Measurements from ENCODE around the gene ACD.

ACD gene

DNA sequence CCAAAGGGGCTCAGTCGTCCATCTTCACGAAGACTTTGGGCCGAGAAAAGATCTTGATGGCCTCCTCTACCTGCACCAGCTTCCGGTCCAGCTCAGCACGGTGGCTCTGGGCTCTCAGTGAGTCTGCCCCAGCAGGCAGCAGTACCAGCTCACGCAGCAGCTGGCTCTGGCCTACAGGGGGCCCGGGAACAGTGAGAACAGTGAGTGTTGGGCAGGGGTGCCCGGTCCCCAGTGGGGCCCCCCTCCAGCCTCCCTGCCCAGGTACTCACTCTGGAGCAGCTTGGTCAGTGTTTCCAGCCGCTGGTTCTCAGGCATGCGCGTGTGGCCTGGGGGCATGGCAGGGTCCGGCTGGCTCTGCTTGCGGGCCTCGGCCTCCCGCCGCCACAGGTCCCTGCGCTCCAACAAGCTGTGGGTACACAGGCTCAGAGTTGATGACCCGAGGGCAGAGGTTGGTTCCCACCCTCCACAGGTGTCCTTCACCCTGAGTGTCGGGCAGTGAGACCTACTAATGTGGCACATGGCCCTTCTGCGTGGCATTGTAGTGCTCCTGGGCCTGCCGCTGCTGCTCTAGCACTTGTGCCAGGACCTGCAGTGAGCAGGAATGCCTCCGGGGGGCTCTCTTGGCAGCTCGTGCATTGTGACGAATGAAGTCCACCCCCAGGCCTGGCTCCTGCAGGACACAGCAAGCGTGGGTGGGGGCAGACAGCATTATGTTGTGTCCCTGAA, 3.3 kb upstream of the ACD start:
- H3K4me3 ChIP-seq (ENCODE audit: low read length) = no peak overlapping the region
- no peak overlapping the region for H2AFZ ChIP-seq (ENCODE audit: low read depth, low read length)
- H3K36me3 ChIP-seq (ENCODE audit: insufficient read depth, low read length) = peaks cover 24% of the 10 kb centered on the region
- no peaks in the 10 kb centered on the region for H3K9me3 ChIP-seq (ENCODE audit: low read length)
- H3K27me3 ChIP-seq (ENCODE audit: insufficient read depth, low read length) = no peaks in the 10 kb centered on the region
- peaks cover 35% of the 10 kb centered on the region for H3K4me1 ChIP-seq (ENCODE audit: insufficient read depth, low read length)

DNA sequence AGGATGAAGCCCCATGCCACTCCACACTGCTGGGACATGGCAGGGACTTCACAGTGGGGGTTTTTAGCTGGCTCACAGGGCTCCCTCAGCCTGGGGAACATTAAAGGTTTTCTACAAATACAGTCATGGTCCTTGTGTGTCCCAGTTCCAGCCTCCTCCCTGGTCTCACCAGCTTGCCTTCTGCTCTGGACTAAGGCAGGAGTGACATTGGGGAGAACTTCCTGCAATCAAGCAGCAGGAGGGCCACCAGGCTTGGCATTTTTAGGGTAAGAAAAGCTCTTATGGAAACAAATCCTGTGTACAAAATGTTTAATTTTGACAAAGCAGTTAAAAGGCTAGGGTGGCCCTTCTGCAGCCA, 2.6 kb upstream of the ACD start:
- Histone ChIP-seq H3K9me3 (ENCODE audit: low read length) (no peaks in the 10 kb centered on the region), H3K4me1 (ENCODE audit: insufficient read depth, low read length) (peaks cover 32% of the 10 kb centered on the region), H3K36me3 (ENCODE audit: insufficient read depth, low read length) (peaks cover 26% of the 10 kb centered on the region), H2AFZ (ENCODE audit: low read depth, low read length) (no peak overlapping the region), H3K27me3 (ENCODE audit: insufficient read depth, low read length) (no peaks in the 10 kb centered on the region), H3K4me3 (ENCODE audit: low read length) (no peak overlapping the region)

DNA sequence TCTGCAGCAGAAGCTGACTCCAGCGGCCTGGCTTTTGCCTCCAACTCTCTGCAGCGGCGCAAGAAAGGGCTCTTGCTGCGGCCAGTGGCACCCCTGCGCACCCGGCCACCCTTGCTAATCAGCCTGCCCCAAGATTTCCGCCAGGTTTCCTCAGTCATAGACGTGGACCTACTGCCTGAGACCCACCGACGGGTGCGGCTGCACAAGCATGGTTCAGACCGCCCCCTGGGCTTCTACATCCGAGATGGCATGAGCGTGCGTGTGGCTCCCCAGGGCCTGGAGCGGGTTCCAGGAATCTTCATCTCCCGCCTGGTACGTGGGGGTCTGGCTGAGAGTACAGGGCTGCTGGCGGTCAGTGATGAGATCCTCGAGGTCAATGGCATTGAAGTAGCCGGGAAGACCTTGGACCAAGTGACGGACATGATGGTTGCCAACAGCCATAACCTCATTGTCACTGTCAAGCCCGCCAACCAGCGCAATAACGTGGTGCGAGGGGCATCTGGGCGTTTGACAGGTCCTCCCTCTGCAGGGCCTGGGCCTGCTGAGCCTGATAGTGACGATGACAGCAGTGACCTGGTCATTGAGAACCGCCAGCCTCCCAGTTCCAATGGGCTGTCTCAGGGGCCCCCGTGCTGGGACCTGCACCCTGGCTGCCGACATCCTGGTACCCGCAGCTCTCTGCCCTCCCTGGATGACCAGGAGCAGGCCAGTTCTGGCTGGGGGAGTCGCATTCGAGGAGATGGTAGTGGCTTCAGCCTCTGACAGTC, 2.0 kb upstream of the ACD start:
- Histone ChIP-seq H3K9me3 (ENCODE audit: low read length) (no peaks in the 10 kb centered on the region), H3K27me3 (ENCODE audit: insufficient read depth, low read length) (no peaks in the 10 kb centered on the region), H3K36me3 (ENCODE audit: insufficient read depth, low read length) (peaks cover 26% of the 10 kb centered on the region), H2AFZ (ENCODE audit: low read depth, low read length) (no peak overlapping the region), H3K4me3 (ENCODE audit: low read length) (peak overlapping the region; percentile 76), H3K4me1 (ENCODE audit: insufficient read depth, low read length) (peaks cover 27% of the 10 kb centered on the region)

DNA sequence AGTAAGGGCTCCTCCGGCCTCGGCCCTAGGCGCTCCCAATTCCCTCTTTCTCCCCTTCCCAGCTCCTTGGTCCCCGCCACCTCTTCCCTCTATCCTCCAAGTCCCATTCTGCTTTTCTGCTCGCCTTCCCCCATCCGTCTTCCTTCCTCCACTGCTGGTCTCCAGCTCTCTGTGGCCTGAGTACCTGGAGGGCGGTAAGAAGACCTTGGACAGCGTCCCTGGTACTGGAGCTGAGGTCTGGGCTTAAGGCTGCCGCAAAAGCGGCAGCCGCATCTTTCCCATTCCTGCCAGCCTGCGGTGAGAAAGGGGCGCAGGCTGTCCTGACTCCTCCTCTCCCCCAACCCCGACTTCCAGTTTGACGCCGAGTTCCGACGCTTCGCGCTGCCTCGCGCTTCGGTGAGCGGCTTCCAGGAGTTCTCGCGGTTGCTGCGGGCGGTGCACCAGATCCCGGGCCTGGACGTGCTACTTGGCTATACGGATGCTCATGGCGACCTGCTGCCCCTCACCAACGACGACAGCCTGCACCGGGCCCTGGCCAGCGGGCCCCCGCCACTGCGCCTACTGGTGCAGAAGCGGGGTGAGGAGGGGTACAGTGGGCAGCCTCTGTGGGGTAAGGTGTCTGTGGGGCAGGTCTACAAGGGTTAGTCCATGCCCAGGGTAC, 1.2 kb upstream of the ACD start:
- H3K9me3 ChIP-seq (ENCODE audit: low read length) = no peaks in the 10 kb centered on the region
- peak overlapping the region; percentile 76 for H3K4me3 ChIP-seq (ENCODE audit: low read length)
- H2AFZ ChIP-seq (ENCODE audit: low read depth, low read length) = peak overlapping the region; percentile 64
- peaks cover 25% of the 10 kb centered on the region for H3K4me1 ChIP-seq (ENCODE audit: insufficient read depth, low read length)
- no peaks in the 10 kb centered on the region for H3K27me3 ChIP-seq (ENCODE audit: insufficient read depth, low read length)
- H3K36me3 ChIP-seq (ENCODE audit: insufficient read depth, low read length) = peaks cover 30% of the 10 kb centered on the region

DNA sequence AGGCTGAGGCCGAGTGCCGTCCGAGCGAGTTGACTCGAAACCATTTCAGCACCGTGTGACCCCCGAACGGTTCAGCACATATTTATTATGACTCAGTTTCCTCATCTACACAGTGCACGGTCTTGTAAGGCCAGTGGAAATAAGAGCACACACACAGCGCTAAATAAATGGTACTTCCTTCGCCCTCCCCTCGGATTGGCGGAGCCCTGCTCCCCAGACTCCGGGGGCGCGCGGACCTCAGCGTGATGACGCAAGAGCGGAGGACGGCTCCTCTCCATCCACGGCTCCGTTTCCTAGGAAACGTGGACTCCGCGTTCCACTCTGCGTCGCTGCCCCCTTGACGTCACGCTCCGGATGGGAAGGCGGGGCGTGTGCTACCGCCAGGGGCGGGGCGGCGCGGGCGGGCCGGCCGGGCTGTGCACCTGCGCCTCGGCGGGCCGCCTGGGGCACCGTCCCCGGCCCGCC, 536 bp upstream of the ACD start, which contains the start of gene PARD6A:
PARD6A (plus strand) TSS at position 397 of the 465 bp plus-strand sequence. CDS start 79 bp downstream, outside the sequence.
- peaks cover 21% of the 10 kb centered on the region for H3K4me1 ChIP-seq (ENCODE audit: insufficient read depth, low read length)
- H3K36me3 ChIP-seq (ENCODE audit: insufficient read depth, low read length) = peaks cover 30% of the 10 kb centered on the region
- H3K27me3 ChIP-seq (ENCODE audit: insufficient read depth, low read length) = no peaks in the 10 kb centered on the region
- no peaks in the 10 kb centered on the region for H3K9me3 ChIP-seq (ENCODE audit: low read length)
- peak within 1 kb of the TSS; percentile 76 for H3K4me3 ChIP-seq (ENCODE audit: low read length)
- H2AFZ ChIP-seq (ENCODE audit: low read depth, low read length) = peak within 1 kb of the TSS; percentile 64

DNA sequence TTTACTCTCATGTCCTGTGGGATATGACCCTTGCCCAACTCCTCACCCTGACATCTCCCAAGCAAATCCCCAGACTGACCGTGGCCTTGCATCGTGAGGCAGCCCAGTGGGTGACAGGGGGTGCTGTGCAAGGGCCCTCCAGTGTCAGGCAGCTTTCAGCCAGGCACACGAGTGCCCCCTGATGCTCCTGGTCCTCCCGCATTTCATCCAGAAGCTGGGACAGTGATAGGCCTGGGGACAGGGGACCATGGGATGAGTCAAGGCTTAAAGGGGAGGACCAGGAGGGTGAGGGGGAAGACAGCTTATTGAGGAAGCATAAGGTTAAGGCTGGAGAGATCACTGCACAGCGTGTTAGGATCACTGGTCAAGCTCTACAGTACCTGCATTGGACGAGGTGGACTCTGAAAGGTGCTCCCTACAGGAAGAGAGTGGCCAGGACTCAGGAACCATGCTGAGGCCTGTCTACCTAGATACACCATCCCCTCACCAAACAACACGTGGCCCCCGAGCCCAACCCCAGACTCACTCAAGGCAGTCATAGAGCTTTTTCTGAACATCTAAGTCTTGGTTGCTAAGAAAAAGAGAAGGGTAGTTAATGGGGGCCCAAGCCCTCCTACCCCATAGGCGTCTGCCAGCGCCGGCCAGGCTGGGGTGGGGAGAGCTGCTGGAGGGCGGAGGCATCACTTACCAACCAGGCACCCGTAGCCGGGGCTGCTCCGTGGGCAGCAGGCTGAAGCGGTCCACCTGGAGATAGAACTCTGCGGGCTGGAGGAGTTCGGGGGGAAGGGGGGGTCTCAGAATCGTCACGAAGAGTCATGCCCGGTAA, 998 bp downstream of the ACD start:
- Histone ChIP-seq H3K4me3 (ENCODE audit: low read length) (peak overlapping the region; percentile 76), H3K4me1 (ENCODE audit: insufficient read depth, low read length) (peaks cover 20% of the 10 kb centered on the region), H2AFZ (ENCODE audit: low read depth, low read length) (no peak overlapping the region), H3K9me3 (ENCODE audit: low read length) (no peaks in the 10 kb centered on the region), H3K36me3 (ENCODE audit: insufficient read depth, low read length) (peaks cover 27% of the 10 kb centered on the region), H3K27me3 (ENCODE audit: insufficient read depth, low read length) (peaks cover 4% of the 10 kb centered on the region)

DNA sequence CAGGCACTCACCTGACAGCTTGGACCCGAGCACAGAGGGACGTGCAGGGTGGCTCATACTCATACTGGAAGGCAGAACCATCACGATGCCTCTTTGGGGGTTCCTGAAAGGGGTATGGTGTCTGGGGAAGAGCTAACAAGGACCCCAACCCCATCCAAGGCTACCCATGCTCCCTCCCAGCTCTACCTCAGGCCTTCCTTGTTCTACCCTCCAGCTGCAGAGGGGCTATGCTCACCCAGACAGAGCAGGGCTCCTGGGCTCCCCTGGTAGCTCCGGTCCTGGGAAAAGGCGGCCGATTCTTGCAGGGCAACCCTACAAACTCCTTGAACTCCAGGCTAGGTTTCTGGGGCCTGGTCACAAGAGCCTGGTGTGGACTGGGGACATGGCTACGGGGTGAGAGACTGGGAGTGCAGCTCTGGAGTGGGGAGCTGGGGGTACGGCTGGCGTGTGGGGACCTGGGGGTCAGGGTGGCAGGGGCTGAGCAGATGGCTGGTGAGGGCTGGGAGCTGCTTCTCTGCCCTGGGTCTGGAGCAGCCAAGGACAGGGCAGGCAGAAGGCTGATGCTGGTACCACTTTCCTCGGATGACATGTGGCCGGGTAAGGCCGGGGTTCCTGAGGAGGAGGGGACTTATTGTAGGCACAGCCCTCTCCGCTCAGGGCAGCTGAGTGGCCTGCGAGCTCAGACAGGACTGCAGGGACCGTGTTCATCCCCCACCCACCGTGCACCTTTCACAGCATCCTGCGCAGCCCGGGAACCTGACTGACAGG, 2.1 kb downstream of the ACD start:
- peaks cover 4% of the 10 kb centered on the region for H3K27me3 ChIP-seq (ENCODE audit: insufficient read depth, low read length)
- H3K4me3 ChIP-seq (ENCODE audit: low read length) = no peak overlapping the region
- H3K9me3 ChIP-seq (ENCODE audit: low read length) = no peaks in the 10 kb centered on the region

DNA sequence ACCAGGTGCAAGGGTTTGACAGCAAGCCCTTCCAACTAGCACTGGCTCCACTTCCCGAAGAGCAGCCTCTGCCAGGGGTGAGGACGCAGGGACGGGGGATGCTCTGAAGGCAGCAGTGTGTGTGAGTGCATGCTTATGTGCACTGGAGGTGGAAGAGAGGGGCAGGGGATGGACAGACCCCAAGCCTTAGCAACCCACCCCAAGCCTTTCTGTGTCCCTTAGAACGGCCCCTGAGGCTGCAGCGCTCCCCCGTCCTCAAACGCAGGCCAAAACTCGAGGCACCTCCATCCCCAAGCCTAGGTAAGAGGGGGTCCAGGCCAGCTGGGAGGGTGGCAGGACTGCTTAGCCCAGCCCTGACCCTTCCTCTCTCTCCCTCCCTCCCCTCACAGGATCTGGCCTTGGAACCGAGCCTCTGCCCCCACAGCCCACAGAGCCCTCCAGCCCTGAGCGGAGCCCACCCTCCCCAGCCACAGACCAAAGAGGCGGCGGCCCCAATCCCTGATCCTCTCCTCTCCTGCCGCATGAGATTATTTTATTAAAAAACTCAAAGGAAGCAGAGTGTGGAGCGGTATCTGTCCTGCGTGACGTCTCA, 2.9 kb downstream of the ACD start:
- Histone ChIP-seq H3K36me3 (ENCODE audit: insufficient read depth, low read length) (peaks cover 9% of the 10 kb centered on the region), H3K27me3 (ENCODE audit: insufficient read depth, low read length) (peaks cover 4% of the 10 kb centered on the region), H3K4me3 (ENCODE audit: low read length) (no peak overlapping the region), H3K4me1 (ENCODE audit: insufficient read depth, low read length) (peaks cover 30% of the 10 kb centered on the region), H2AFZ (ENCODE audit: low read depth, low read length) (no peak overlapping the region), H3K9me3 (ENCODE audit: low read length) (no peaks in the 10 kb centered on the region)

More for the DNA sequence above, 2.1 kb downstream of the ACD start:
- Histone ChIP-seq H2AFZ (ENCODE audit: low read depth, low read length) (no peak overlapping the region), H3K4me1 (ENCODE audit: insufficient read depth, low read length) (peaks cover 30% of the 10 kb centered on the region), H3K36me3 (ENCODE audit: insufficient read depth, low read length) (peaks cover 17% of the 10 kb centered on the region)

DNA sequence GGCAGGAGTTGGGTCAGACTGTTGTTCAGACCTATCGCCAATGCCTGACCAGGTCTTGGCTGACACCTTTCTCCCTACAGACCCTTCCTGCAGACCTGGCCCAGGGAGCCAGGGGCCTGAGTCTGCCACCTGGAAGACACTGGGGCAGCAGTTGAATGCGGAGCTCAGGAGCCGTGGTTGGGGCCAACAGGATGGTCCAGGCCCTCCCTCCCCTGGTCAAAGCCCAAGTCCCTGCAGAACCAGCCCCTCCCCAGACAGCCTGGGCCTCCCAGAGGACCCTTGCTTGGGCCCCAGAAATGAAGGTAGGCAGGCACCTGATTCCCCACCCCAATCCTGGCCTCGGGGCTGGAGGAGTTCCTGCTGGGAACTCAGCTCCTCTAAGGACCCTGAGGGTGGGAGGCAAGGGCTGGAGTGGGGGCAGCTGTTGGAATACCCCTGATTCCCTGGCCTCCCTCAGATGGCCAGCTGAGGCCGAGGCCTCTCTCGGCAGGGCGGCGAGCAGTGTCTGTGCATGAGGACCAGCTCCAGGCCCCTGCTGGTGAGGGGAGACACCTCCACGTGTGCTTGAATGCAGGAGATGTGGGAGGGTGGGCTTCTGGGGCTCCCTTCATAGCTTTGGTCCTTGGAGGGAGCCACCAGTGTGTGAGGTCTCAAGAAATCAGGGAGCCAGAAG, 3.6 kb downstream of the ACD start:
- no peak overlapping the region for H2AFZ ChIP-seq (ENCODE audit: low read depth, low read length)
- H3K36me3 ChIP-seq (ENCODE audit: insufficient read depth, low read length) = peaks cover 9% of the 10 kb centered on the region
- peaks cover 26% of the 10 kb centered on the region for H3K4me1 ChIP-seq (ENCODE audit: insufficient read depth, low read length)
- no peaks in the 10 kb centered on the region for H3K9me3 ChIP-seq (ENCODE audit: low read length)
- no peak overlapping the region for H3K4me3 ChIP-seq (ENCODE audit: low read length)
- peaks cover 4% of the 10 kb centered on the region for H3K27me3 ChIP-seq (ENCODE audit: insufficient read depth, low read length)

DNA sequence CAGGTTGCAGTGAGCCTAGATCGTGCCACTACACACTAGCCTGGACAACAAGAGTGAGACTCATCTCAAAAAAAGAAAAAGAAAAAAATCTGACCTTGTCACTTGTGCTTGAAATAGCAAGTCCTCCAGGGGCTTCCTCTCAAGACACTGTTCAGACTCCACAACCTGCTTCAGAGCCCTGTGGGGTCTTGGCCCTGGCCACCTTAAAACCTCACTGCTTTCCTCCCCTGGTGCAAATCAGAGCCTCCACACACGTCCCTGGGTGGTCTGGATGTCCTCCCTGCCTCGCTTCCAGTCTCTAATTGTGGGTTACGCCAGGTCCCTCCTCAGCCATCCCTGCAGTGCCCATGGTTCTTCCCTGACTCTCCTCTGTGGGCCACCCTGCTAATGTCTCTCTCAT, 4.7 kb downstream of the ACD start:
- H3K4me1 ChIP-seq (ENCODE audit: insufficient read depth, low read length) = peaks cover 21% of the 10 kb centered on the region

DNA sequence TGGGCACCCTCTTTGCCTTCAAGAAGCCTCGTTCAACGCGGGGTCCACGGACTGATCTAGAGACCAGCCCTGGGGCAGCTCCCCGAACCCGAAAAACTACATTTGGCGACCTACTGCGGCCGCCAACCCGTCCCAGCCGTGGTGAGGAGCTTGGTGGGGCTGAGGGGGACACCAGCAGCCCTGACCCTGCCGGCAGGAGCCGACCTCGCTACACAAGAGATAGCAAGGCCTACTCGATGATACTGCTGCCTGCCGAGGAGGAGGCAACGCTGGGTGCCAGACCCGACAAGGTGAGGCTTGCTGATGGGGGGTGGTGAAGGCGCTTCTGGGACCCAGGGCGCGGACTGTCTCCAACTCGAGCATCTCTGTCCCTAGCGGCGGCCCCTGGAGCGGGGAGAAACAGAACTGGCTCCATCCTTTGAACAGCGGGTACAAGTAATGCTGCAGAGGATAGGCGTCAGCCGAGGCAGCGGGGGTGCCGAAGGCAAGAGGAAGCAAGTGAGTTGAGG, 5.6 kb downstream of the ACD start:
- Histone ChIP-seq H3K4me3 (ENCODE audit: low read length) (no peak overlapping the region), H3K27me3 (ENCODE audit: insufficient read depth, low read length) (peaks cover 15% of the 10 kb centered on the region), H3K36me3 (ENCODE audit: insufficient read depth, low read length) (peaks cover 9% of the 10 kb centered on the region)

More for the DNA sequence above, 4.7 kb downstream of the ACD start:
- no peaks in the 10 kb centered on the region for H3K9me3 ChIP-seq (ENCODE audit: low read length)
- peaks cover 11% of the 10 kb centered on the region for H3K27me3 ChIP-seq (ENCODE audit: insufficient read depth, low read length)
- peaks cover 9% of the 10 kb centered on the region for H3K36me3 ChIP-seq (ENCODE audit: insufficient read depth, low read length)
- H2AFZ ChIP-seq (ENCODE audit: low read depth, low read length) = no peak overlapping the region
- no peak overlapping the region for H3K4me3 ChIP-seq (ENCODE audit: low read length)

More for the DNA sequence above, 5.6 kb downstream of the ACD start:
- Histone ChIP-seq H3K9me3 (ENCODE audit: low read length) (no peaks in the 10 kb centered on the region), H3K4me1 (ENCODE audit: insufficient read depth, low read length) (peaks cover 20% of the 10 kb centered on the region), H2AFZ (ENCODE audit: low read depth, low read length) (no peak overlapping the region)
